CD8-positive, alpha-beta memory T cell (primary cell): ENCODE results near the gene CAMK4. TPM values are rescaled to one million over a fixed set of nuclear protein-coding genes. Genes with fewer than 3 reads are reported as not detected.

Experiments used
- CTCF ChIA-PET: fragments of 350-600 bp; sonication (Branson Sonifier 250); formaldehyde crosslinking; loops from one replicate; lab custom pipeline; 2021; ENCODE audit warnings: antibody characterized with exemption; lab: Charles Lee
- POLR2A ChIA-PET: fragments of 350-600 bp; sonication (Branson Sonifier 250); formaldehyde crosslinking; loops from one replicate; lab custom pipeline; 2021; ENCODE audit warnings: antibody characterized with exemption; lab: Charles Lee
- DNase-seq, 5 donors: peaks; one replicate each; pipeline versions ENCODE4 v3.0.0 to v3.0.0-alpha.2; 2020 to 2022; ENCODE audit warnings: mixed read lengths in 1 of 5
- H3K27ac ChIP-seq: one replicate; pipeline ENCODE4 v1.7.0; 2013; ENCODE audit warnings: low read depth, mild to moderate bottlenecking, low read length, moderate library complexity
- H3K27me3 ChIP-seq: 2 replicates; pipeline ENCODE4 v1.7.0; 2013; ENCODE audit warnings: low read length, mild to moderate bottlenecking; ENCODE audit not compliant: insufficient read depth, poor library complexity, severe bottlenecking
- H3K36me3 ChIP-seq: 2 replicates; pipeline ENCODE4 v1.7.0; 2013; ENCODE audit warnings: mild to moderate bottlenecking, low read length, moderate library complexity; ENCODE audit not compliant: insufficient read depth
- H3K4me1 ChIP-seq: 2 replicates; pipeline ENCODE4 v1.7.0; 2013; ENCODE audit warnings: mild to moderate bottlenecking, low read length, moderate library complexity; ENCODE audit not compliant: insufficient read depth
- H3K4me3 ChIP-seq: 2 replicates; pipeline ENCODE4 v1.7.0; 2013; ENCODE audit warnings: mild to moderate bottlenecking, low read length
- H3K9me3 ChIP-seq: 2 replicates; pipeline ENCODE4 v1.7.0; 2013; ENCODE audit warnings: mild to moderate bottlenecking, low read length
- H3K27ac Mint-ChIP-seq, 8 donors: one replicate each; pipeline ENCODE4 v1.8.0; 2020 to 2021; ENCODE audit warnings: mixed read lengths in 8 of 8, mild to moderate bottlenecking in 6 of 8, inconsistent platforms in 3 of 8, moderate library complexity in 3 of 8
- H3K27me3 Mint-ChIP-seq, 2 donors: one replicate each; pipeline ENCODE4 v1.8.0; 2020 to 2021; ENCODE audit warnings: mixed read lengths in 2 of 2, mild to moderate bottlenecking in 1 of 2, moderate library complexity in 1 of 2
- H3K36me3 Mint-ChIP-seq, 3 donors: one replicate each; pipeline ENCODE4 v1.8.0; 2020 to 2021; ENCODE audit warnings: mixed read lengths in 3 of 3, inconsistent platforms in 1 of 3, mild to moderate bottlenecking in 1 of 3
- H3K4me1 Mint-ChIP-seq, 3 donors: one replicate each; pipeline ENCODE4 v1.8.0; 2020 to 2021; ENCODE audit warnings: mixed read lengths in 3 of 3, inconsistent platforms in 1 of 3, mild to moderate bottlenecking in 1 of 3
- H3K4me3 Mint-ChIP-seq, 7 donors: one replicate each; pipeline ENCODE4 v1.8.0; 2020 to 2021; ENCODE audit warnings: mixed read lengths in 7 of 7, mild to moderate bottlenecking in 6 of 7, moderate library complexity in 4 of 7, inconsistent platforms in 2 of 7
- H3K9me3 Mint-ChIP-seq, 5 donors: one replicate each; pipeline ENCODE4 v1.8.0; 2020 to 2022; ENCODE audit warnings: mixed read lengths in 5 of 5, mild to moderate bottlenecking in 3 of 5, moderate library complexity in 2 of 5, inconsistent platforms in 1 of 5
- polyA plus RNA-seq: library from polyadenylated mRNA; unstranded; fragments of 300-500 nt; fragmentation: Illumina TruSeq; gene quantifications from one replicate; pipeline ENCODE4 v1.2.3, GENCODE V29; 2021
- total RNA-seq, 2 experiments: library from RNA; stranded (reverse); gene quantifications; one replicate each; pipeline ENCODE4 v1.2.3, GENCODE V29; 2021

Gene CAMK4
- total and polyA plus RNA-seq, 3 experiments from 2014 or later, result 57.4 to 84.5 (median 68.7) TPM

DNA sequence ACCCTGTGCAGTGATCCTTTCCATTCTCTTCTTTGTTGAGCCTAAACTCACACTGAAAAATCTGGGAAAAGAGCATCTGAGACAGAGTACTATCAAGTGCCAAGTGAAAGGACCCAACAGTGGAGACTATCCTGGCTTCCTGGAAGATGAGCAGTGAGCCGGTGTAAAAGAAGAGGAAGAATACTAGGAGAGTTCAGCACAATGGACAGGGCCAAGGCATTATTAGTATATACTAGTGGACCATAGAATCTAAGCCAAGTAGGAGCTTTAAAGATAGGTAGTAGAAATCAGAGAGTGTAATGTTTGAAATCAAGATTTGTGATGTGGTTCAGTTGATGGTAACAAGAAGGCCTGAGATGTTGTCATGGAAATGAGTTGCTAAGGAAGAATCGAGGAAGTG, 140.8 kb downstream of the CAMK4 start:
- Histone ChIP-seq H3K4me3 (no peak overlapping the region), H3K4me1 (no peaks in the 10 kb centered on the region), H3K9me3 (no peaks in the 10 kb centered on the region), H3K27ac (no peak overlapping the region), H3K36me3 (no peaks in the 10 kb centered on the region), H3K27me3 (no peaks in the 10 kb centered on the region)
- Mint-ChIP-seq H3K4me3 (no peak overlapping the region), H3K36me3 (peaks cover 8 to 54% (median 22%) of the 10 kb centered on the region in 3 donors), H3K27ac (peak overlapping the region in 2 of 8 donors; percentile 14 to 58), H3K27me3 (no peaks in the 10 kb centered on the region), H3K4me1 (peaks cover 35 to 81% (median 81%) of the 10 kb centered on the region in 3 donors), H3K9me3 (no peaks in the 10 kb centered on the region)
- peak in 1 of 5 donors; percentile 5 for DNase-seq
- POLR2A ChIA-PET, result no interaction called here
- CTCF ChIA-PET, result no interaction called here

DNA sequence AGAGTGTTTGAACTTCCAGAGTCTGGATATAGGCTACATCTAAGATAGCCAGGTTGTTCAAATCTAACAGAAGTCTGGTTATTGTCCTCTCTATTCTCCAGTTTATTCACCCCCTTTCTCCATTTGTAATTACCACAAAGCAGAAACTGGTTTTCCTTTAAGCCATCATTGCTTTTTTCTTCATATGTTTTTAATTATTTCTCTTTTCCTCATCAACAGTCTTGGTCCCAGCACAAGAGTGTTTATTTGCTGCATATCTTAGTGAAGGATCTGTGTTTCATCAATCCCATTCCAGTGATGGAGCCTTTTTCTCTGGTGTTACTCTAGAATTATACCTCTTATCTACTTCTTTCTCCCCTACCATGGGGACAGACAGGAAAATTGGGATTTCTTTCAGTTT, 142.2 kb downstream of the CAMK4 start:
- CTCF ChIA-PET, result no interaction called here
- H3K27ac Mint-ChIP-seq, result no peak overlapping the region
- no peak overlapping the region for H3K4me3 ChIP-seq

DNA sequence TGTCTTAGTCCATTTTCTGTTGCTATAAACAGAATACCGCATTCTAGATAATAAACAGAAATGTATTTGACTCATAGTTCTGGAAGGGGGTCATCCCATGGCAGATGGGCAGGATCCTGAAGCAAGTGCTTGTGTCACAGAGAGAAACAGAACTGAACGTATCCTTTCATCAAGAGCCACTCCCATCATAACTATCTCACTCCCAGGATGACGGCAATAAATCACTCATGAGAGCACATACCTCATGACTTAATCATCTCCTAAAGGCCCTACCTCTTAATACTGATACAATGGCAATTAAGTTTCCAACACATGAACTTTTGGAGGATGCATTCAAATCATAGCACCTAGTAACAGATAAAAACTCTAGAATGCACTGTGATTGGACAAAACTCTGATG, 142.9 kb downstream of the CAMK4 start:
- Mint-ChIP-seq H3K4me1 (peaks cover 35 to 78% (median 77%) of the 10 kb centered on the region in 3 donors), H3K9me3 (no peaks in the 10 kb centered on the region), H3K36me3 (peaks cover 8 to 60% (median 28%) of the 10 kb centered on the region in 3 donors), H3K4me3 (no peak overlapping the region), H3K27ac (no peak overlapping the region), H3K27me3 (no peaks in the 10 kb centered on the region)
- Histone ChIP-seq H3K4me1 (no peaks in the 10 kb centered on the region), H3K9me3 (no peaks in the 10 kb centered on the region), H3K27ac (no peak overlapping the region), H3K36me3 (no peaks in the 10 kb centered on the region), H3K4me3 (no peak overlapping the region), H3K27me3 (no peaks in the 10 kb centered on the region)
- ChIA-PET POLR2A (no interaction called here), CTCF (no interaction called here)
- DNase-seq, result no peak

More for the DNA sequence above, 142.2 kb downstream of the CAMK4 start:
- Mint-ChIP-seq H3K4me3 (no peak overlapping the region), H3K9me3 (no peaks in the 10 kb centered on the region), H3K4me1 (peaks cover 33 to 77% (median 77%) of the 10 kb centered on the region in 3 donors), H3K27me3 (no peaks in the 10 kb centered on the region), H3K36me3 (peaks cover 8 to 56% (median 28%) of the 10 kb centered on the region in 3 donors)
- Histone ChIP-seq H3K4me1 (no peaks in the 10 kb centered on the region), H3K9me3 (no peaks in the 10 kb centered on the region), H3K36me3 (no peaks in the 10 kb centered on the region), H3K27ac (no peak overlapping the region), H3K27me3 (no peaks in the 10 kb centered on the region)
- POLR2A ChIA-PET, result no interaction called here
- DNase-seq, result no peak

DNA sequence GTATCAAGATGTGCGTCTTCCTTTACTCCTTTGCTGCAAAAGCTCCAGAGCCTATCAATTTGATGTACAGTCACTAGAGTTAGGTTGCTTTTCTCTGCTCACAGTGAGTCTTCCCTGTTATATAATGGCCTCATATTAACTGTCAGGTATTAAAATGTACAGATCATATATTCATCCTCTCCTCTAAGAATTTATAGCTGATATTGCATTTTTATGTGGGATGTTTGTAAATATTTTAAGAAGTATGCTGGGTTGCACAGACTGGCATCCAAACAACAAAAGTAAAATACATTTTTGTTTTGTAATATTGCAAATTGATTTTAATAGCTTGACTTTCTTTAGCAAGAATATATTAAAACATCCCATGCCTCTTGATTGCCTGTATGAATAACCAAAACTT, 148.6 kb downstream of the CAMK4 start:
- peaks cover 22 to 71% (median 71%) of the 10 kb centered on the region in 3 donors for H3K4me1 Mint-ChIP-seq
- Histone ChIP-seq H3K27me3 (no peaks in the 10 kb centered on the region), H3K9me3 (no peaks in the 10 kb centered on the region), H3K4me1 (no peaks in the 10 kb centered on the region), H3K4me3 (no peak overlapping the region), H3K27ac (no peak overlapping the region), H3K36me3 (no peaks in the 10 kb centered on the region)
- peaks cover 4 to 62% (median 29%) of the 10 kb centered on the region in 3 donors for H3K36me3 Mint-ChIP-seq
- H3K4me3 Mint-ChIP-seq, result no peak overlapping the region
- H3K27me3 Mint-ChIP-seq, result no peaks in the 10 kb centered on the region
- H3K9me3 Mint-ChIP-seq, result no peaks in the 10 kb centered on the region
- ChIA-PET POLR2A (no interaction called here), CTCF (no interaction called here)
- no peak overlapping the region for H3K27ac Mint-ChIP-seq
- no peak for DNase-seq

DNA sequence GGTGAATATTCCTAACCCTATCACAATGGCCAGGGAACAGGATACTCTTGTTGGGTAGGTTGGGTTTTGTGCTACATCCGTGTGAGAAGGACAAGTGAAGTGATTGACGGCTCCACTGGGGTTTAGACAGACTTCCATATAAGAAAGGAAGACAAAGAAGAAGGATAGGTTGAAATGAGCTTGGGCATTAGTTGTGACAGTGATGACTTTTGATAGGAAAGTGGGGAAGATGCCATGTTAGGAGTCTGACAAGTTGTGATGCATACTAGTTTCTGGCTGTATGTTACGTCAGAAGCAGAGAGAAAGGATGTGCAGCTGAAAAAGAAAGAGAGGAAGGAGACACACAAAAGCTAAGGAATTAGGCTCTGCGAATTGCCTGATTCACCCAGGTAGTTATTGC, 150.2 kb downstream of the CAMK4 start:
- no peak overlapping the region for H3K27ac ChIP-seq
- Mint-ChIP-seq H3K27me3 (no peaks in the 10 kb centered on the region), H3K36me3 (peaks cover 10 to 66% (median 29%) of the 10 kb centered on the region in 3 donors), H3K27ac (peak overlapping the region in 1 of 8 donors; percentile 1), H3K4me3 (no peak overlapping the region), H3K9me3 (no peaks in the 10 kb centered on the region), H3K4me1 (peaks cover 19 to 69% (median 68%) of the 10 kb centered on the region in 3 donors)
- ChIA-PET POLR2A (no interaction called here), CTCF (no interaction called here)
- no peak overlapping the region for H3K4me3 ChIP-seq
- no peaks in the 10 kb centered on the region for H3K9me3 ChIP-seq
- H3K27me3 ChIP-seq, result no peaks in the 10 kb centered on the region
- no peaks in the 10 kb centered on the region for H3K36me3 ChIP-seq
- no peak for DNase-seq
- no peaks in the 10 kb centered on the region for H3K4me1 ChIP-seq

DNA sequence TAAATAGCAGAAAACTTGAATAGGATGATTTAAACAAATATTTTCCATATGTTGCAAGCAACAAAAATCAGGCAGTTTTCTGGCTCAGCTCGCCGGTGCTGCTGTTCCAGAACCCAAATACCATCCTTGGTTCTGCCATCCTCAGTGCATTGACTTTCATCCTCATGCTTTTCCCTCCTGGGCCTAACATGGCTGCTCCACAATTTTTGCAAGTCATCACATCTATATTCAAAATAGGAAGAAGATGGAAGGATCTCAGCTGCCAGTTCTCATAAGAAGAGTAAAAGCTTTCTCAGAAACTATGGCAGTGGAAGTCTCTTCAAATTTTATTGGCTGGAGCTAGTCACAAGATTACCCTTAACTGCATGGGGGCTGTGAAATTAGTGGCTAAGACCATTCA, 151.5 kb downstream of the CAMK4 start:
- peaks cover 10 to 70% (median 29%) of the 10 kb centered on the region in 3 donors for H3K36me3 Mint-ChIP-seq
- DNase-seq, result no peak
- POLR2A ChIA-PET, result no interaction called here

DNA sequence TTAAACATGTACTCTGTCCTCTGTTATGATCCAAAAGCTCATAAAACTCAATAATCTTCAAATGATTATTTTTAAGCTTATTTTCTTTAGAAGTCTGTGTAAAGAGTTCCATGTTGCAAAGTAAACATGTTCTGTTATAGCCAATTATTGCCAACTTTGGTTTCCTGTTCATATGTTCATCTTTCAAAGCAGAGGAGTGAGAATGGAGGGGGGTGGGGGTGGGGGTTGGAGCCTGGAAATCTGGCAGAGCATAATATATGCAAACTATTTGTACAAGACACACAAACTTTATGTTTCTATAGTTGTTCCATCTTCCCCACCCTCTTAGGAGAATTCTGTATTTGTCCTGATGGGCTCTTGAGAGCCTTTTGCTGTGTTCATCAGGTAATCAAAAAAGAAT, 153.1 kb downstream of the CAMK4 start:
- Histone ChIP-seq H3K36me3 (no peaks in the 10 kb centered on the region), H3K27ac (no peak overlapping the region), H3K9me3 (no peaks in the 10 kb centered on the region), H3K27me3 (no peaks in the 10 kb centered on the region), H3K4me1 (no peaks in the 10 kb centered on the region), H3K4me3 (no peak overlapping the region)
- Mint-ChIP-seq H3K27me3 (no peaks in the 10 kb centered on the region), H3K4me3 (no peak overlapping the region), H3K4me1 (peaks cover 21 to 73% (median 67%) of the 10 kb centered on the region in 3 donors), H3K36me3 (peaks cover 10 to 76% (median 36%) of the 10 kb centered on the region in 3 donors), H3K27ac (no peak overlapping the region), H3K9me3 (no peaks in the 10 kb centered on the region)
- CTCF ChIA-PET, result no interaction called here
- POLR2A ChIA-PET, result no interaction called here
- no peak for DNase-seq

More for the DNA sequence above, 151.5 kb downstream of the CAMK4 start:
- Mint-ChIP-seq H3K4me3 (no peak overlapping the region), H3K9me3 (no peaks in the 10 kb centered on the region), H3K27ac (peak overlapping the region in 2 of 8 donors; percentile 25 to 41), H3K4me1 (peaks cover 21 to 74% (median 68%) of the 10 kb centered on the region in 3 donors), H3K27me3 (no peaks in the 10 kb centered on the region)
- H3K9me3 ChIP-seq, result no peaks in the 10 kb centered on the region
- CTCF ChIA-PET, result interaction anchor here (1.3 kb wide), 1 partner anchor 97 kb away, joined by 3 read pairs; no protein-coding TSS in a partner anchor
- no peaks in the 10 kb centered on the region for H3K36me3 ChIP-seq
- H3K27ac ChIP-seq, result no peak overlapping the region
- H3K4me3 ChIP-seq, result no peak overlapping the region
- no peaks in the 10 kb centered on the region for H3K4me1 ChIP-seq
- no peaks in the 10 kb centered on the region for H3K27me3 ChIP-seq

DNA sequence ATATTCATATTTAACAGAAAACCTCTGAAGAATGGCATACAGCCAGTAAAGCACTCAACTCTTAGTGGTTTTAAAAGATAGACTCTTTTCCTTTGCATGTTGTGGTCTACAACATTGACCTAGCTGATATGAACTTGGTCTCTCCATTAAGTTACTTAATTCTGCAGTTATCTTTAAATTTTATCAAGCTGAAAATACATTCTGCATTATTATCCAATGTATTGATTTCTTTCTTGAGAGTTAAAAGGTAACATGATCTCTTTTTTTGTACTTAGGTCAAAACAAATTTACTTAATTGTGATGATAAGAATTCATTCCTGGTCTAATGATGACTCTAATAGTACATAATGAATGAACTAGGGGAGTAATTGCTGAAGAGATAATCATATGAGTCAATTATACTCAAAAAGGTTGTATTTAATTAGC, 155.2 kb downstream of the CAMK4 start:
- Mint-ChIP-seq H3K36me3 (peaks cover 10 to 66% (median 28%) of the 10 kb centered on the region in 3 donors), H3K27me3 (no peaks in the 10 kb centered on the region), H3K9me3 (no peaks in the 10 kb centered on the region), H3K27ac (no peak overlapping the region), H3K4me1 (peaks cover 20 to 56% (median 50%) of the 10 kb centered on the region in 3 donors), H3K4me3 (no peak overlapping the region)
- POLR2A ChIA-PET, result no interaction called here
- H3K27me3 ChIP-seq, result no peaks in the 10 kb centered on the region
- CTCF ChIA-PET, result no interaction called here
- no peak overlapping the region for H3K27ac ChIP-seq
- DNase-seq, result no peak
- H3K4me3 ChIP-seq, result no peak overlapping the region
- no peaks in the 10 kb centered on the region for H3K4me1 ChIP-seq
- no peaks in the 10 kb centered on the region for H3K9me3 ChIP-seq
- no peaks in the 10 kb centered on the region for H3K36me3 ChIP-seq
